Sigmoid colon (tissue), 7 donors: Measurements from ENCODE around the gene TSR2. TPM values are rescaled to one million over a fixed set of nuclear protein-coding genes. Genes with fewer than 3 reads are reported as not detected.

Experiments
- DNase-seq: peaks from one replicate; pipeline ENCODE4 v3.0.0-alpha.2; 2019
- H3K27ac ChIP-seq, 4 donors: fragments of 200-600 bp; sonication (generic); one replicate each; pipeline ENCODE4 v1.5.1; 2016 to 2019; ENCODE audit warnings: mild to moderate bottlenecking in 1 of 4
- H3K27me3 ChIP-seq, 3 donors: fragments of 200-600 bp; sonication (generic); one replicate each; pipeline ENCODE4 v1.5.1; 2019; ENCODE audit warnings: mild to moderate bottlenecking in 1 of 3
- H3K36me3 ChIP-seq, 4 donors: fragments of 200-600 bp; sonication (generic); one replicate each; pipeline ENCODE4 v1.5.1; 2016 to 2019
- H3K4me1 ChIP-seq, 4 donors: fragments of 200-600 bp; sonication (generic); one replicate each; pipeline ENCODE4 v1.5.1; 2017 to 2019
- H3K4me3 ChIP-seq, 4 donors: fragments of 200-600 bp; sonication (generic); one replicate each; pipeline ENCODE4 v1.5.1; 2017 to 2019; ENCODE audit warnings: mild to moderate bottlenecking in 2 of 4, moderate library complexity in 1 of 4
- H3K9me3 ChIP-seq, 4 donors: fragments of 200-600 bp in 3 of 4; sonication (generic) in 3 of 4; one replicate each; pipeline versions ENCODE4 v1.5.1 to v1.6.1; 2013 to 2019
- EP300 ChIP-seq, 4 donors: sonication (generic); formaldehyde crosslinking; IDR thresholded peaks; one replicate each; pipeline ENCODE4 v1.6.1; 2017; ENCODE audit warnings: antibody characterized with exemption in 4 of 4
- POLR2A ChIP-seq, 2 donors: fragments of 450-650 bp; IDR thresholded peaks; one replicate each; pipeline ENCODE4 v1.6.1; 2016; ENCODE audit warnings: antibody characterized with exemption in 2 of 2, mild to moderate bottlenecking in 2 of 2, moderate library complexity in 2 of 2
- POLR2AphosphoS5 ChIP-seq, 4 donors: sonication (generic); formaldehyde crosslinking; IDR thresholded peaks; one replicate each; pipeline ENCODE4 v1.6.1; 2017; ENCODE audit warnings: antibody characterized with exemption in 4 of 4
- WGBS, 2 donors: extraction: QIAGEN DNeasy Blood & Tissue Kit; methylation state at CpG; one replicate each; pipeline ENCODE4 v1.1.7; 2013; 5-methylcytosine and 5-hydroxymethylcytosine counted together
- intact Hi-C: fragments of 100-400 bp; cut with DNase I; formaldehyde crosslinking; loops from one replicate; pipeline ENCODE4 v1.15.1; 2023
- polyA plus RNA-seq, 3 donors: library from polyadenylated mRNA; stranded (reverse); fragments of 200-250 nt; gene quantifications; one replicate each; pipeline ENCODE4 v1.2.3, GENCODE V29; 2013
- total RNA-seq, 4 donors: library from RNA; depleted of rRNA; stranded (reverse); fragments of >200 nt; gene quantifications; one replicate each; pipeline ENCODE4 v1.1.0, GENCODE V29; 2016
- TF ChIP-seq, protein P1 (sequence below), 4 experiments: fragments of 450-650 bp in 3 of 4; fragments of 200-600 bp in 1 of 4; IDR thresholded peaks; one replicate each; pipeline ENCODE4 v1.5.1; 2016 to 2019; ENCODE audit warnings: antibody characterized with exemption in 4 of 4, mild to moderate bottlenecking in 3 of 4, moderate library complexity in 2 of 4
- donor health status: healthy with polysubstance abuse.
- donor health status: Bipolar disorder and iron deficiency.
- donor health status: healthy.

Gene TSR2
- total and polyA plus RNA-seq, 7 donors: 20.2 to 45.9 (median 29.3) TPM

DNA sequence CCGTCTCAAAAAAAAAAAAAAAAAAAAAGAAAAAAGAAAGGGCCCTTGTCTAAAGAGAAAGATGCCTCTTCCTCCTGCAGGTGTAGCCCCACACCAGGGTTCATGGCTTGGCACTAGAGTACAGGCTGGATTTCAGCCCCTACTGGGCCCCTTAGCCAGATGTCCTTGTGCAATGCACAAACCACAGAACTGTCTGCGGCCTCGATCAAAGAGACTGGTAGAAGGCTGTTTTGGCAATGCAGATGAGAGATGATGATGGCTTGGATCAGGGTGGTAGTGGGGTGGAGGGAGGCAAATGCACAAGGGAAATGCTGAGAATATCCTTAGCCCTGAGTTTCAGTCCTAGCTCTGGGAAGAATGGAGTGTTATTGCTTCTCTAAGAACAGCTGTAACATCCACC, 26.5 kb upstream of the TSR2 start:
- 60 to 81% methylated on average over 3 of the region's 3 CpGs for WGBS, 2 donors
- Histone ChIP-seq H3K4me1 (no peaks in the 10 kb centered on the region), H3K36me3 (no peaks in the 10 kb centered on the region), H3K4me3 (no peak overlapping the region), H3K9me3 (no peaks in the 10 kb centered on the region), H3K27me3 (no peaks in the 10 kb centered on the region), H3K27ac (no peak overlapping the region)
- TF ChIP-seq, protein P1, sequence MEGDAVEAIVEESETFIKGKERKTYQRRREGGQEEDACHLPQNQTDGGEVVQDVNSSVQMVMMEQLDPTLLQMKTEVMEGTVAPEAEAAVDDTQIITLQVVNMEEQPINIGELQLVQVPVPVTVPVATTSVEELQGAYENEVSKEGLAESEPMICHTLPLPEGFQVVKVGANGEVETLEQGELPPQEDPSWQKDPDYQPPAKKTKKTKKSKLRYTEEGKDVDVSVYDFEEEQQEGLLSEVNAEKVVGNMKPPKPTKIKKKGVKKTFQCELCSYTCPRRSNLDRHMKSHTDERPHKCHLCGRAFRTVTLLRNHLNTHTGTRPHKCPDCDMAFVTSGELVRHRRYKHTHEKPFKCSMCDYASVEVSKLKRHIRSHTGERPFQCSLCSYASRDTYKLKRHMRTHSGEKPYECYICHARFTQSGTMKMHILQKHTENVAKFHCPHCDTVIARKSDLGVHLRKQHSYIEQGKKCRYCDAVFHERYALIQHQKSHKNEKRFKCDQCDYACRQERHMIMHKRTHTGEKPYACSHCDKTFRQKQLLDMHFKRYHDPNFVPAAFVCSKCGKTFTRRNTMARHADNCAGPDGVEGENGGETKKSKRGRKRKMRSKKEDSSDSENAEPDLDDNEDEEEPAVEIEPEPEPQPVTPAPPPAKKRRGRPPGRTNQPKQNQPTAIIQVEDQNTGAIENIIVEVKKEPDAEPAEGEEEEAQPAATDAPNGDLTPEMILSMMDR (IDR thresholded peaks at IDR 0.05): no peak
- no peak for TF ChIP-seq POLR2A (IDR thresholded peaks at IDR 0.05)
- DNase-seq: no peak
- intact Hi-C loops: no loop called here

DNA sequence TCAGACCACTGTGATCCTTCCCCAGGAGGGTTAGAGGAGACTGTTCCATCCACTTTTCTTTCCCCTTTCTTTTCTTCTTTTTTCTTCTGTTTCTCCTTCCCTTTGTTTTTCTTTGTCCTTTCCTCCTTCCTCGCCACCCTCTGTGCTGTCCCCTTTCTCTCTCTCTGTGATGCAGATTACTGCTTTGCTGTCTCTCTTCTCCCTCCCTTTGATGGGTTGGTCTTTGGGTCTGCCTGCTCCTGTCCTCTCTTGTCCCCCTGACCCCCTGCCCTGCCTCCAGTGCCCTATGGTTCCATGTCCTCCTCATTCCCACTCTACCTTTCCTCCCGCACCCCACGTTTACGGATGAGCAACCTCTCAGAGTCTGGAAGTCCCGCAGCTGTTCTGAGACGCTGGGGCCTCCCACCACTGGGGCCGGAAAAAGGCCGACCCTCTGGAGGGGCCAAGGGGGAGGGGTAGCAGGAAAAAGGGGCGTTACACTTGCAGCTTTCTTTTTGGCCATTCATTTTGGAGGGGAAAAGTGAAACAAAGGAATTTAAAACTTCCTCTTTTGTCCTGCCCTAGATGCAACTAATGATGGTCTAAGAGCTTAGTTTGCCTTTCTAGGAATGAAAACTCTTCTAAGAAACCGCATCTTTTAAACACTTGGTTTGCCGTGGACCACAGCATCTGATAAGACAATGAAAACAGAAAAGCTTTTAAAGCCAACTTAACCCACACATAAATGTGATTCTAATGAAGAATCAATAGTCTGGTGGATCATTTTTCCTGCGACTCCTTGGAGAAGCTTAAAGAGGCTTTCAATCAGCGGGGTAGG, 24.5 kb upstream of the TSR2 start:
- intact Hi-C loops: no loop called here
- Histone ChIP-seq H3K9me3 (no peaks in the 10 kb centered on the region), H3K4me1 (no peaks in the 10 kb centered on the region), H3K27me3 (no peaks in the 10 kb centered on the region), H3K36me3 (no peaks in the 10 kb centered on the region), H3K4me3 (no peak overlapping the region), H3K27ac (no peak overlapping the region)
- 18 to 38% methylated on average over 13 of the region's 13 CpGs for WGBS, 2 donors
- no peak for TF ChIP-seq POLR2A (IDR thresholded peaks at IDR 0.05)
- TF ChIP-seq, protein P1 (IDR thresholded peaks at IDR 0.05): no peak
- no peak for TF ChIP-seq POLR2AphosphoS5 (IDR thresholded peaks at IDR 0.05)
- no peak for TF ChIP-seq EP300 (IDR thresholded peaks at IDR 0.05)
- DNase-seq: no peak

GRCh38 chrX:54416965-54417364, 23.2 kb upstream of the TSR2 start:
- 88 to 91% methylated on average over 2 of the region's 2 CpGs for WGBS, 2 donors
- TF ChIP-seq EP300 (IDR thresholded peaks at IDR 0.05) (no peak), POLR2A (IDR thresholded peaks at IDR 0.05) (no peak), POLR2AphosphoS5 (IDR thresholded peaks at IDR 0.05) (no peak)
- TF ChIP-seq, protein P1 (IDR thresholded peaks at IDR 0.05): no peak
- intact Hi-C loops: no loop called here

DNA sequence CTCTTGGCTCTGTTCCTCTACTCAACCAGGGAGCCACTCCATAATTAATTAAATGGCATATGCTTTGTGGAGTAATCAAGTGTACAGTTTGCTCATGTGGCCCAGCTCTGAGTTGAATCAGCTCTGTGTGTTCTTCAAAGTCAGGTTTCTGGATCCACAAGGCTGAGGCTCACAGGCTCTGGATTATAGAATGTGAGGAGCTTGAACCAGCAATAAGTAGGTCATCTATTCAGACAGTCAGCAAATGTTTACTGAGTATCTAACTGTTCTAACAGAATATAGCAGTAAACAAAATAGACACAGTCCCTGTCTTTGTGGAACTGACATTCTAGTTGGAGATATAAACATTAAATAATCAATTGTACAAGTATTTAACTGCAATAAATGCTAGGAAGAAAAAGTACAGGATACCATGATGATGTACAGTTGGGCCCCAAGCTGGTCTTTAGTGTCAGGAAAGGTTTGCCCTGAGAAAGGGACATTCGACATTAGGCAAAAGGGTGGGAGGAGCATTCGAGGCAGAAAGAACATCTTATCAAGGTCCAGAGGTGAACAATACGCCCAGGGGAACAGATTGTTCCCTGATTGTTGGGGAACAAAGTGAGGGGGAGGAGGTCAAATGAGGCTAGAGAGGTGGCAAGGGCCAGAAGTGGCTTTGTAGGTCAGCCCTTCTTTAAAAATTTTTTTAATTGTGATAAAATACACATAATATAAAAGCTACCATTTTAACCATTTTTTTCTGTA, 20.5 kb upstream of the TSR2 start:
- intact Hi-C loops: no loop called here
- Histone ChIP-seq H3K36me3 (no peaks in the 10 kb centered on the region), H3K4me3 (no peak overlapping the region), H3K4me1 (no peaks in the 10 kb centered on the region), H3K27me3 (no peaks in the 10 kb centered on the region), H3K27ac (no peak overlapping the region), H3K9me3 (no peaks in the 10 kb centered on the region)
- 21 to 52% methylated on average over 3 of the region's 3 CpGs for WGBS, 2 donors
- DNase-seq: no peak
- no peak for TF ChIP-seq POLR2AphosphoS5 (IDR thresholded peaks at IDR 0.05)

More at GRCh38 chrX:54416965-54417364, 23.2 kb upstream of the TSR2 start:
- no peak overlapping the region for H3K27ac ChIP-seq
- no peaks in the 10 kb centered on the region for H3K9me3 ChIP-seq
- H3K4me3 ChIP-seq: no peak overlapping the region
- no peak for DNase-seq
- H3K4me1 ChIP-seq: no peaks in the 10 kb centered on the region
- H3K27me3 ChIP-seq: no peaks in the 10 kb centered on the region
- H3K36me3 ChIP-seq: no peaks in the 10 kb centered on the region

GRCh38 chrX:54422168-54422567, 18.0 kb upstream of the TSR2 start:
- Histone ChIP-seq H3K9me3 (no peaks in the 10 kb centered on the region), H3K36me3 (no peaks in the 10 kb centered on the region), H3K4me1 (no peaks in the 10 kb centered on the region), H3K27me3 (no peaks in the 10 kb centered on the region), H3K27ac (no peak overlapping the region), H3K4me3 (no peak overlapping the region)
- intact Hi-C loops: no loop called here
- 71 to 83% methylated on average over 3 of the region's 3 CpGs for WGBS, 2 donors
- no peak for DNase-seq
- TF ChIP-seq, protein P1 (IDR thresholded peaks at IDR 0.05): no peak
- TF ChIP-seq POLR2A (IDR thresholded peaks at IDR 0.05) (no peak), POLR2AphosphoS5 (IDR thresholded peaks at IDR 0.05) (no peak), EP300 (IDR thresholded peaks at IDR 0.05) (no peak)
